ENCODE data around the gene ARSA.
A peak's percentile ranks its signal among the peaks of the same experiment; 100 is the strongest.

Gene ARSA

GRCh38 chr22:50607659-50608020 is 20.3 kb downstream of the ARSA start:
- Histone ChIP-seq H3K4me3 (no peak overlapping the region), H3K27me3 (peaks cover 0 to 95% of the 10 kb centered on the region in 2 donors), H3K36me3 (no peaks in the 10 kb centered on the region), H3K27ac (no peak overlapping the region), H3K9me3 (no peaks in the 10 kb centered on the region), H3K4me1 (no peaks in the 10 kb centered on the region)
- DNase-seq: peak in 1 of 2 donors; percentile 53
- intact Hi-C loops (cut with DNase I; ENCODE audit: low total_unique reads): no loop called here
- no peak for TF ChIP-seq CTCF (IDR thresholded peaks at IDR 0.05)

- TF ChIP-seq CTCF (IDR thresholded peaks at IDR 0.05): no peak
- intact Hi-C loops (cut with DNase I; ENCODE audit: low total_unique reads): no loop called here
- Histone ChIP-seq H3K9me3 (no peaks in the 10 kb centered on the region), H3K4me3 (no peak overlapping the region), H3K4me1 (no peaks in the 10 kb centered on the region), H3K27ac (no peak overlapping the region), H3K36me3 (no peaks in the 10 kb centered on the region), H3K27me3 (peaks cover 0 to 95% of the 10 kb centered on the region in 2 donors)
- DNase-seq: peak in 1 of 2 donors; percentile 28
Measured at GRCh38 chr22:50606946-50607658, 20.9 kb downstream of the ARSA start.

- H3K4me3 ChIP-seq: no peak overlapping the region
- peaks cover 0 to 1% (median 0%) of the 10 kb centered on the region in 4 donors for H3K4me1 ChIP-seq
- intact Hi-C loops (cut with DNase I; ENCODE audit: low total_unique reads): no loop called here
- no peaks in the 10 kb centered on the region for H3K36me3 ChIP-seq
- H3K27me3 ChIP-seq: peaks cover under 1 to 94% of the 10 kb centered on the region in 2 donors
- no peaks in the 10 kb centered on the region for H3K9me3 ChIP-seq
- H3K27ac ChIP-seq: no peak overlapping the region
- no peak for DNase-seq
- TF ChIP-seq CTCF (IDR thresholded peaks at IDR 0.05): no peak
Measured at GRCh38 chr22:50606165-50606945, 21.6 kb downstream of the ARSA start.

- Histone ChIP-seq H3K27ac (no peak overlapping the region), H3K36me3 (no peaks in the 10 kb centered on the region), H3K4me3 (no peak overlapping the region), H3K9me3 (no peaks in the 10 kb centered on the region), H3K4me1 (peaks cover 0 to 8% (median 5%) of the 10 kb centered on the region in 4 donors), H3K27me3 (peaks cover 5 to 93% of the 10 kb centered on the region in 2 donors)
- DNase-seq: no peak
- intact Hi-C loops (cut with DNase I; ENCODE audit: low total_unique reads): no loop called here
- TF ChIP-seq CTCF (IDR thresholded peaks at IDR 0.05): no peak
Measured at GRCh38 chr22:50605613-50606074, 22.3 kb downstream of the ARSA start.

GRCh38 chr22:50605002-50605612 is 22.8 kb downstream of the ARSA start:
- H3K4me3 ChIP-seq: no peak overlapping the region
- no peaks in the 10 kb centered on the region for H3K36me3 ChIP-seq
- no peak for DNase-seq
- intact Hi-C loops (cut with DNase I; ENCODE audit: low total_unique reads): no loop called here
- peaks cover 5 to 91% of the 10 kb centered on the region in 2 donors for H3K27me3 ChIP-seq
- no peaks in the 10 kb centered on the region for H3K9me3 ChIP-seq
- peaks cover 0 to 14% (median 9%) of the 10 kb centered on the region in 4 donors for H3K4me1 ChIP-seq
- H3K27ac ChIP-seq: no peak overlapping the region
- no peak for TF ChIP-seq CTCF (IDR thresholded peaks at IDR 0.05)

All from tibial artery (tissue), 4 donors.